HepG2 (cell line): ENCODE measurements around the gene HOXA6. TPM values are rescaled to one million over a fixed set of nuclear protein-coding genes. Genes with fewer than 3 reads are reported as not detected.

ENCODE experiments used
- AGO2 ChIP-seq: fragments of 200-400 bp; formaldehyde crosslinking; optimal IDR thresholded peaks from 2 replicates; pipeline ENCODE3; 2017; ENCODE audit warnings: mild to moderate bottlenecking, low read depth, low read length, moderate library complexity
- BORCS8-MEF2B ChIP-seq: sonication (generic); formaldehyde crosslinking; IDR thresholded peaks from 2 replicates; pipeline ENCODE4 v1.8.0; 2022; ENCODE audit warnings: mild to moderate bottlenecking, missing genetic modification reagents
- BRCA1 ChIP-seq: sonication (generic); formaldehyde crosslinking; IDR thresholded peaks from 2 replicates; pipeline ENCODE4 v1.4.0; 2020; ENCODE audit warnings: missing genetic modification reagents
- CENPT ChIP-seq: sonication (generic); formaldehyde crosslinking; IDR thresholded peaks from 2 replicates; pipeline ENCODE4 v1.8.0; 2022; ENCODE audit warnings: low read depth, mild to moderate bottlenecking, moderate library complexity, missing genetic modification reagents
- E2F1 ChIP-seq: sonication (generic); formaldehyde crosslinking; IDR thresholded peaks from 2 replicates; pipeline ENCODE4 v1.5.0; 2020; ENCODE audit warnings: missing genetic modification reagents
- HOXA3 ChIP-seq: sonication (generic); formaldehyde crosslinking; IDR thresholded peaks from 2 replicates; pipeline ENCODE4 v1.5.0; 2020; ENCODE audit warnings: missing genetic modification reagents
- IRX3 ChIP-seq: sonication (generic); formaldehyde crosslinking; IDR thresholded peaks from 2 replicates; pipeline ENCODE4 v1.8.1; 2023; ENCODE audit warnings: mild to moderate bottlenecking, low read depth, missing genetic modification reagents, borderline replicate concordance
- KLF9 ChIP-seq: IDR thresholded peaks from 2 replicates; pipeline ENCODE4 v1.6.1; 2016; ENCODE audit warnings: low read depth
- MIER2 ChIP-seq: IDR thresholded peaks from 2 replicates; pipeline ENCODE4 v1.6.1; 2016; ENCODE audit warnings: missing biosample characterization, missing genetic modification reagents
- MIXL1 ChIP-seq: IDR thresholded peaks from 2 replicates; pipeline ENCODE4 v1.6.1; 2016
- PRDM4 ChIP-seq: sonication (generic); formaldehyde crosslinking; IDR thresholded peaks from 2 replicates; pipeline ENCODE4 v1.9.0; 2021; ENCODE audit warnings: missing genetic modification reagents, borderline replicate concordance
- UBTF ChIP-seq: sonication (generic); formaldehyde crosslinking; IDR thresholded peaks from 2 replicates; pipeline ENCODE4 v1.4.0; 2020; ENCODE audit warnings: mild to moderate bottlenecking, missing genetic modification reagents
- ZC3H4 ChIP-seq: sonication (generic); formaldehyde crosslinking; IDR thresholded peaks from 2 replicates; pipeline ENCODE4 v1.4.0; 2020; ENCODE audit warnings: missing genetic modification reagents, borderline replicate concordance
- ZNF10 ChIP-seq: sonication (generic); formaldehyde crosslinking; IDR thresholded peaks from 2 replicates; pipeline ENCODE4 v1.4.0; 2020; ENCODE audit warnings: mild to moderate bottlenecking, low read depth, missing genetic modification reagents, borderline replicate concordance
- ZNF430 ChIP-seq: sonication (generic); formaldehyde crosslinking; IDR thresholded peaks from 2 replicates; pipeline ENCODE4 v1.9.0; 2021; ENCODE audit warnings: mild to moderate bottlenecking, missing genetic modification reagents
- ZNF569 ChIP-seq: sonication (generic); formaldehyde crosslinking; IDR thresholded peaks from 2 replicates; pipeline ENCODE4 v1.5.0; 2020; ENCODE audit warnings: mild to moderate bottlenecking, missing genetic modification reagents, moderate library complexity, borderline replicate concordance
- ZNF7 ChIP-seq: IDR thresholded peaks from 2 replicates; pipeline ENCODE4 v1.6.1; 2016; ENCODE audit warnings: missing biosample characterization, missing genetic modification reagents
- polyA plus RNA-seq, 8 experiments: library from polyadenylated mRNA; depleted of rRNA in 3 of 8; stranded (reverse) in 7 of 8; unstranded in 1 of 8; fragments of >200 nt; fragmentation: Illumina TruSeq in 4 of 8; extraction: Trizol in 4 of 8; gene quantifications; 2 replicates each; pipeline versions ENCODE4 v1.2.1 to v1.2.3, GENCODE V29; 2011 to 2016; ENCODE audit warnings: low read depth in 4 of 8, missing spikeins in 1 of 8, mixed read lengths in 1 of 8; ENCODE audit not compliant: insufficient read depth in 1 of 8
- total RNA-seq, 5 experiments: library from RNA; depleted of rRNA; stranded (reverse); fragments of >200 nt; fragmentation: Illumina TruSeq; extraction: Trizol; gene quantifications; 2 replicates each; pipeline ENCODE4 v1.2.3, GENCODE V29; 2016; ENCODE audit warnings: low read depth in 1 of 5
- TF ChIP-seq, protein P1 (sequence below): sonication (generic); formaldehyde crosslinking; IDR thresholded peaks from 2 replicates; pipeline ENCODE4 v1.4.0; 2020; ENCODE audit warnings: mild to moderate bottlenecking, missing genetic modification reagents
- TF ChIP-seq, protein P2 (sequence below): sonication (generic); formaldehyde crosslinking; IDR thresholded peaks from 2 replicates; pipeline ENCODE4 v1.4.0; 2020; ENCODE audit warnings: missing genetic modification reagents

Gene HOXA6
- total and polyA plus RNA-seq, 2 of the 13 experiments (the other 11 are each of a cell fraction or from before 2014, with no cell fraction given) = 1.3 to 1.5 TPM

GRCh38 chr7:27160546-27161213, 13.1 kb upstream of the HOXA6 start (continued):
- no peak for TF ChIP-seq E2F1
- TF ChIP-seq ZNF569 (CRISPR knock-in tag) = no peak
- 0 out of 2 replicates have a peak, but pooled peaks have one; percentile 23 for TF ChIP-seq ZNF430
- no peak for TF ChIP-seq MIER2 (CRISPR knock-in tag)
- TF ChIP-seq ZNF10 = no peak
- TF ChIP-seq ZNF7 (CRISPR knock-in tag) = no peak
- TF ChIP-seq AGO2 = no peak
- no peak for TF ChIP-seq KLF9 (CRISPR knock-in tag)
- no peak for TF ChIP-seq BRCA1 (CRISPR knock-in tag)
- TF ChIP-seq, protein P1, sequence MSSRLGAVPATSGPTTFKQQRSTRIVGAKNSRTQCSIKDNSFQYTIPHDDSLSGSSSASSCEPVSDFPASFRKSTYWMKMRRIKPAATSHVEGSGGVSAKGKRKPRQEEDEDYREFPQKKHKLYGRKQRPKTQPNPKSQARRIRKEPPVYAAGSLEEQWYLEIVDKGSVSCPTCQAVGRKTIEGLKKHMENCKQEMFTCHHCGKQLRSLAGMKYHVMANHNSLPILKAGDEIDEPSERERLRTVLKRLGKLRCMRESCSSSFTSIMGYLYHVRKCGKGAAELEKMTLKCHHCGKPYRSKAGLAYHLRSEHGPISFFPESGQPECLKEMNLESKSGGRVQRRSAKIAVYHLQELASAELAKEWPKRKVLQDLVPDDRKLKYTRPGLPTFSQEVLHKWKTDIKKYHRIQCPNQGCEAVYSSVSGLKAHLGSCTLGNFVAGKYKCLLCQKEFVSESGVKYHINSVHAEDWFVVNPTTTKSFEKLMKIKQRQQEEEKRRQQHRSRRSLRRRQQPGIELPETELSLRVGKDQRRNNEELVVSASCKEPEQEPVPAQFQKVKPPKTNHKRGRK = no peak
- TF ChIP-seq IRX3 (CRISPR knock-in tag) = no peak
- no peak for TF ChIP-seq MIXL1
- no peak for TF ChIP-seq PRDM4 (CRISPR knock-in tag)
- no peak for TF ChIP-seq BORCS8-MEF2B
- peak; percentile 92 for TF ChIP-seq UBTF (CRISPR knock-in tag)
- TF ChIP-seq CENPT = no peak
- TF ChIP-seq, protein P2, sequence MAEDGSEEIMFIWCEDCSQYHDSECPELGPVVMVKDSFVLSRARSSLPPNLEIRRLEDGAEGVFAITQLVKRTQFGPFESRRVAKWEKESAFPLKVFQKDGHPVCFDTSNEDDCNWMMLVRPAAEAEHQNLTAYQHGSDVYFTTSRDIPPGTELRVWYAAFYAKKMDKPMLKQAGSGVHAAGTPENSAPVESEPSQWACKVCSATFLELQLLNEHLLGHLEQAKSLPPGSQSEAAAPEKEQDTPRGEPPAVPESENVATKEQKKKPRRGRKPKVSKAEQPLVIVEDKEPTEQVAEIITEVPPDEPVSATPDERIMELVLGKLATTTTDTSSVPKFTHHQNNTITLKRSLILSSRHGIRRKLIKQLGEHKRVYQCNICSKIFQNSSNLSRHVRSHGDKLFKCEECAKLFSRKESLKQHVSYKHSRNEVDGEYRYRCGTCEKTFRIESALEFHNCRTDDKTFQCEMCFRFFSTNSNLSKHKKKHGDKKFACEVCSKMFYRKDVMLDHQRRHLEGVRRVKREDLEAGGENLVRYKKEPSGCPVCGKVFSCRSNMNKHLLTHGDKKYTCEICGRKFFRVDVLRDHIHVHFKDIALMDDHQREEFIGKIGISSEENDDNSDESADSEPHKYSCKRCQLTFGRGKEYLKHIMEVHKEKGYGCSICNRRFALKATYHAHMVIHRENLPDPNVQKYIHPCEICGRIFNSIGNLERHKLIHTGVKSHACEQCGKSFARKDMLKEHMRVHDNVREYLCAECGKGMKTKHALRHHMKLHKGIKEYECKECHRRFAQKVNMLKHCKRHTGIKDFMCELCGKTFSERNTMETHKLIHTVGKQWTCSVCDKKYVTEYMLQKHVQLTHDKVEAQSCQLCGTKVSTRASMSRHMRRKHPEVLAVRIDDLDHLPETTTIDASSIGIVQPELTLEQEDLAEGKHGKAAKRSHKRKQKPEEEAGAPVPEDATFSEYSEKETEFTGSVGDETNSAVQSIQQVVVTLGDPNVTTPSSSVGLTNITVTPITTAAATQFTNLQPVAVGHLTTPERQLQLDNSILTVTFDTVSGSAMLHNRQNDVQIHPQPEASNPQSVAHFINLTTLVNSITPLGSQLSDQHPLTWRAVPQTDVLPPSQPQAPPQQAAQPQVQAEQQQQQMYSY = no peak
- no peak for TF ChIP-seq ZC3H4 (CRISPR knock-in tag)
- peak; percentile 47; the same call in 1 of the 2 replicates for TF ChIP-seq HOXA3
